ENCODE data around the gene SAMD4A. TPM values are rescaled to one million over a fixed set of nuclear protein-coding genes. Genes with fewer than 3 reads are reported as not detected.

SAMD4A gene
- total and polyA plus RNA-seq, 12 donors: 14.0 to 284 (median 191) TPM

GRCh38 chr14:54815016-54815415, 248.1 kb downstream of the SAMD4A start:
- no peak overlapping the region for H3K27ac ChIP-seq
- DNase-seq (peak in 1 of 2 donors; percentile 21), ATAC-seq (peak in 5 of 8 donors; percentile 42 to 70 (median 49))
- no peak for TF ChIP-seq CTCF (IDR thresholded peaks at IDR 0.05)
- H3K27me3 ChIP-seq: no peaks in the 10 kb centered on the region
- WGBS, 2 donors: 71 to 77% methylated on average over 12 of the region's 12 CpGs
- no peaks in the 10 kb centered on the region for H3K9me3 ChIP-seq
- no peak overlapping the region for H3K4me3 ChIP-seq
- no peaks in the 10 kb centered on the region for H3K36me3 ChIP-seq
- intact Hi-C loops (cut with DNase I): loop anchor here in 1 of 10 donors (2.0 kb wide), 1 partner anchor 24 kb away; no protein-coding TSS in a partner anchor
- H3K4me1 ChIP-seq: no peaks in the 10 kb centered on the region

GRCh38 chr14:54815515-54815914, 248.6 kb downstream of the SAMD4A start:
- 92 to 93% methylated on average over 6 of the region's 6 CpGs for WGBS, 2 donors
- no peaks in the 10 kb centered on the region for H3K27me3 ChIP-seq

GRCh38 chr14:54816450-54816849, 249.5 kb downstream of the SAMD4A start:
- DNase-seq: no peak
- ATAC-seq: no peak

More at GRCh38 chr14:54815515-54815914, 248.6 kb downstream of the SAMD4A start:
- Histone ChIP-seq H3K36me3 (no peaks in the 10 kb centered on the region), H3K27ac (no peak overlapping the region), H3K9me3 (no peaks in the 10 kb centered on the region), H3K4me3 (no peak overlapping the region), H3K4me1 (no peaks in the 10 kb centered on the region)
- intact Hi-C loops (cut with DNase I): loop anchor here in 1 of 10 donors (2.0 kb wide), 1 partner anchor 23 kb away; no protein-coding TSS in a partner anchor
- DNase-seq (no peak), ATAC-seq (peak in 1 of 8 donors; percentile 12)
- TF ChIP-seq CTCF (IDR thresholded peaks at IDR 0.05): no peak

GRCh38 chr14:54817506-54817905, 250.6 kb downstream of the SAMD4A start:
- H3K27ac ChIP-seq: no peak overlapping the region
- no peaks in the 10 kb centered on the region for H3K9me3 ChIP-seq
- 91 to 93% methylated on average over 5 of the region's 5 CpGs for WGBS, 2 donors
- H3K36me3 ChIP-seq: no peaks in the 10 kb centered on the region
- intact Hi-C loops (cut with DNase I): no loop called here
- no peaks in the 10 kb centered on the region for H3K27me3 ChIP-seq
- no peaks in the 10 kb centered on the region for H3K4me1 ChIP-seq
- H3K4me3 ChIP-seq: no peak overlapping the region
- no peak for DNase-seq
- ATAC-seq: no peak
- TF ChIP-seq CTCF (IDR thresholded peaks at IDR 0.05): no peak

More at GRCh38 chr14:54816450-54816849, 249.5 kb downstream of the SAMD4A start:
- intact Hi-C loops (cut with DNase I): no loop called here
- Histone ChIP-seq H3K4me3 (no peak overlapping the region), H3K27me3 (no peaks in the 10 kb centered on the region), H3K4me1 (no peaks in the 10 kb centered on the region), H3K36me3 (no peaks in the 10 kb centered on the region), H3K27ac (no peak overlapping the region), H3K9me3 (no peaks in the 10 kb centered on the region)
- 72 to 89% methylated on average over 1 of the region's 1 CpG for WGBS, 2 donors
- no peak for TF ChIP-seq CTCF (IDR thresholded peaks at IDR 0.05)

Data from heart right ventricle (tissue), 16 donors.